HPDE6-E6E7 (cell line): Measurements from ENCODE around the gene TSPAN3.

Experiments used
- DNase-seq: peaks from one replicate; pipeline ENCODE4 v3.0.0; 2011; ENCODE audit warnings: missing footprints; ENCODE audit errors: extremely low spot score

TSPAN3 gene

DNA sequence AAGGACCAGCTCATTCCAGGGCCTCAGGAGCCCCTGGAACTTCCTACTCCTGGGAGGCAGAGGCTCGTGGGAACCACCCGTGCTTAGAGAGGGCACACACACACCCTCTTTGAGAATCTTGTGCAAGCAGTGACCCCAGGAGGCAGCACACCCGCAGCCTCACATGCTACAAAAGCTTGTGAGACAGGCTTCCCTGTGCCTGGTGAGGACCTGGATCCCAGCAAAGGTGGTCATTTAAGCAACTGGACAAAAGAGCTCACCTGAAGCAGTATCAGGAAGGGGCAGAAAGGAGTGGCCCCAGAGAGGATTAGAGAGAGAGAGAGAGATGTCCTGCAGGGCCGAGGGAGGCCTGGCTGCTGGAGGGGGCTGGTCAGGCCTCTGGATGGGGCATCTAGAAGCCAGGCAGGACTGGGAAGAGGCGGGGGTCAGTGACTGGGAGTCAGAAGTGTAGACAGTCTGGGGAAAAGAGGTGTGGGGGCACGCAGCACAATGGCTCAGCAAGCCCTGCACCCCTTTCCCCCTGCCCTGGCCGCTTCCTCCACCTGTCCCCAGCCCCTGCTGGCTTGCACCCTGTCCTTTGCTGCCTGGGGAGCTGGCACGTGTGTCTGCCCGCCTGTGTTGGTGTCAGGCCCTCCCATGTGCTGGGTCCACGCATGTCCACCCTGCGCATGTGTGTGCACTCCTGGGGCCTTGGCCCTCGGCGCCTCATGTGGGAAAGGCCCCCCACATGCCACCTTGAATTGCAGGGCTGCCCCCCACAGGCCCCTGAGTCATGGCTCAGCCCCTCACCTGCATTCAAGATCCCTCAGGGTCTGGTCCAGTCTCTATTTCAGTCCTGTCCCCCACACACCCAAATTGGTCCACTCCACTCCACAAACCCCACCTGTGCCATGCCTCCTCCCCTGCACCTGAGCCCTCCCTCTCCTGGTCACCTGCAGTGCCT lies 36.9 kb downstream of the TSPAN3 start:
- DNase-seq: no peak

DNA sequence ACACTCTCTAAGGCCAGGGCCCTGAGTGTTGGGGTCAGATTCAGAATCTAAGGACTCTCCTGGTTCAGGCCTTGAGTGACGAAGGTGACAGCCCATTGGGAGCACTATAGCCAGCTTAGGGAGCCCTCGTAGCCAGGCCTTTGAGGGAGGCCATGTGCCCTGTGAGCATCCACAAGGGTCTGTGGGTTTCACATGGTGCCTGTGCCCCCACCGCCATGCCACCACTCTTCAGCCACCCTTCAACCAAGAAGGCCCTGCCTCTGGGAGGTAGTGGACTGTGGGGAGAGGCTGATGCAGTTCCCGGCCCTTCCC lies 37.5 kb downstream of the TSPAN3 start:
- no peak for DNase-seq

DNA sequence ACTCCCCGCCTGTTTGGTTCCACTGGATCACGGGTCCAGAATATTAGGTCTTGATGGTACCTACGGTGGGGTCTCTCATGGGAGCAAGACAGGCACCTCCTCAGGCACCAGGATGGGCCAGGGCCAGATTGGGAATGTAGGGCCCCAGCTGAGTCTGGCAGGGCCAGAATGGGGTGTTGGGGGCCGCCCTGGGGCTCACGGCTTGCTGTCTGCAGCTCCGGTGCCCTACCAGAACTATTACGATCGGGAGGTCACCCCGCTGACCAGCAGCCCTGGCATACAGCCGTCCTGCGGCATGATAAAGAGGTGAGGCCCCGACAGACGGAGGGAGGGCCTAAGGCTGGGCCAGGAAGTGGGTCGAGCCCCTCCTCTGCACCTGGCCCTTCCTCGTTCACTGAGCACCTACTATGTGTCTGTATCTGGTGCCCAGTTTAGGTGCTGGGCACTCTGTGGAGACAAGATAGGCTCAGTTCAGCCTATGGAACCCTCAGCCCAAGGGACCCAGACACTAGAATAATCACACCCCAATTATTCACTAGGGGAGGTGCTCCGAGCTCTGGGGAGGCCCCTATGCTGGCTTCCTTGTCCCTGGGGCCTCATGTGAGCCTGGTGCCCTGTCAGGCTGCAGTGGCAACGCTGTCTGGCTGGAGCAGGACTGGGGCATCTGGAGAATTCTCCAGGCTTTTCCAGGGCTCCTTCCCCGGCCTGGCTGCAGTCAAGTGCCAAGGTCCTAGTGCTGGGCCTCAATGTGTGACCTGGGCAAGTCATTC lies 38.1 kb downstream of the TSPAN3 start:
- DNase-seq: no peak

DNA sequence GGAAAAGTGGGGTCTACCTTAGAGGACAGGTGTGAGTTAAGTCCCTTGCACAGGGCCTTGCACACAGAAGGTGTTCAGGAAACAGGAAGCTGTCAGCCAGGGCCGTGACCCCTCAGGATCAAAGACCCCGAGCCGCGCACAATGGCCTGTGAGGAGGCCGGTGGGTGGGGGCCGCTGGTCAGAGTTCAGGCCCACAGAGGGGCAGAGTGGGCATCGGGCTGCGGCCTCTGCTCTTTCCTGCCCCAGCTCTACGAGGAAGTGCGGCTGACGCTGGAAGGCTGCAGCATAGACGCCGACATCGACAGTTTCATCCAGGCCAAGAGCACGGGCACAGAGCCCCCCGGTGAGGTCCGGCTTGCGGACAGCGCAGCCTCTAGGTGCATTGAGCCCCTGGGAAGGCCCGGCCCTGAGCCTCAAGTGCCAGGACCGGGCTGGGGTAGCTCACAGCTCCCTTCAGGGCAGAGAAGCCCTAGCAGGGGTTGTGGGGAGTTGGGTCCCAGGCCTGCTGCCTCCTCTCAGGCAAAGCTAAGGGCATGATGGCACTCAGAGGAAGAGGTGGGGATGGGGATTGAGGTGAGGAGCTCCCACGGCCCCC lies 38.8 kb downstream of the TSPAN3 start:
- no peak for DNase-seq

DNA sequence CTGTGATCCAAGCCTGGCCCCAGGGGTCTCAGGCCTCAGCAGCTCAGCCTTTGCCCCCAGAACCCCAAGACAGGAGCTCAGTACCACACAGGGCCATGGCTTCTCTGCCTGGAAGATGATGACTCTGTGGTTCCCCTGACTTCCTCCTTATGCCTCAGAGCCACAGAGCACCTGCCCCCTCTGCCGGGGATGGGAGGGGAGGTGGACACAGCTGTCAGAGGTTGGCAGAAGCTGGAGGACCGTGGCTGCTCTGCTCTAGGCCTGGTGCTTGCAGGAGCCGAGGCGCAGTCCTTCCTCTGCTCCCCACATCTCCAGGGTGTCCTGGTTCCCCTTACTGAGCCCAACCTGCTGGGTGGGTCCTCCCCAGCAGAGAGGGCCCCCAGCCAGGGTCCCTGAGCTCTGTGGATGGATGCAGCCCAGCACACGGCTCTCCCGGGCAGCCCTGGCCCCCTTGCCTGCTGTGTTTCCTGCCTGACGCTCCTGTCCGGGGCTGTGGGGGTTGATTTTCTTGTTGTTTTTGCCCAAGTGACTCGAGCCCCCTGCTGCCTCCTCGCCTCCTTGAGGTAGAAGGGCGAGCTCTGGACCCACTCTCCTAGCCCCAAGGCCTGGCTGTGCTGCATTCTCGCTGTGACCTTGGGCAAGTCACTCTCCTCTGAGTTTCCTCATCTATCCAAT lies 39.4 kb downstream of the TSPAN3 start:
- DNase-seq: no peak

DNA sequence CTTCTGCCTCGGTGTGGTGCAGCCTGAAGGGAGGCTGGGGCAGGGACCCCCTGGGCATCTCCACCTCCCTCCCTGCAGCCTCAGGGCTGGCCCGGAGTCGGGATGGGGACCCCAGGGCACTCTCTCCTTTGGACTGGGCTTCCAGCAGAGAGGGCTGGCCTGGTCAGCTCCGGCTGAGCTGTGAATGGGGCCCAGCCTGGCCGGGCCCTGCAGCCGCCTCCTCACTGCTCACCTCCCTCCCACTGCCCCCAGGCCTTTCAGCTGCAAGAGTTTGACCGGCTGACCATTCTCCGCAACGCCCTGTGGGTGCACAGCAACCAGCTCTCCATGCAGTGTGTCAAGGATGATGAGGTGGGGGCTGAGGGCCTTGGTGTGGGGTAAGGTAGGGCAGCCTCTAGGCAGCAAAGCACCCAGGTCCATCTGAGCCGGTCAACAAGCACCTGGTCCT lies 40.0 kb downstream of the TSPAN3 start:
- no peak for DNase-seq

DNA sequence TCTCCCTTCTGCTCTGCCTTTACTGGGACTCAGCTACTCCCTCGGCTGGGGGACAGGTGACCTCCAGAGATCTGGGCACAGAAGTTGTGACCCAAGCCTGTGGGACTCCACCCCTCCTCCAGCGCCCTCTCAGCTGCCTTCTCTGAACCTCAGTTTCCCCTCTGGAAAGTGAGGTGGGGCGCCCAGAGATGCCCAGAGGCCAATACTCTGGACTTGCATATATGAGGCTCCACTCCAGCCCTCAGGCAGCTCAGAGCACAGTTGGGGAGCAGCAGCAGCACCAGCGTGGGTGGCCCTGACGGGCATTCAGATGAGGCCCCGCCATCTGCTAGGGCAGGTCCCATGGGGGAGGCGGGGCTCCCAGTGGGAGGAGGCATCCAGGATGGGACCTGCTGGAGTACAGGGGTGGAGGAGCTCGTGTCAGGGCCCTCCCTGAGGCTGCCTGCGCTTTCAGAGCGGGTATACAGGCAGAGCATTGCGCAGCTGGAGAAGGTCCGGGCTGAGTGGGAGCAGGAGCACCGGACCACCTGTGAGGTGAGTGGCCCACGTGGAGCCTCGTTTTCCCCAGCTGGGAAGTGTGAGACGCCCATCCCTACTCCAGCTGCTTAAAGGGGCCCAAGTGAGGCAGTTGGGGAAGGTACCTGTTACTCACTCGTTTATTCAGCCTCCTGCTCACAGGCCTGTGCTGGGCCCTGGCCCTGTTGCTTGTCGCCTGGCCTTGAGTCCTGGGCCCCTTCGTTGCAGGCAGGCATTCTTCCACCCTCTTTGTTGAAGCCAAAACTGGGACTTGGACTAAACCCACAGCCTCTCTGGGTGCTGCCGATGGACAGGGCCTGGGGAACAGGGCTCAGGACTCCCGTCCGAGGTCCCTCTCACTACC lies 40.6 kb downstream of the TSPAN3 start:
- no peak for DNase-seq

DNA sequence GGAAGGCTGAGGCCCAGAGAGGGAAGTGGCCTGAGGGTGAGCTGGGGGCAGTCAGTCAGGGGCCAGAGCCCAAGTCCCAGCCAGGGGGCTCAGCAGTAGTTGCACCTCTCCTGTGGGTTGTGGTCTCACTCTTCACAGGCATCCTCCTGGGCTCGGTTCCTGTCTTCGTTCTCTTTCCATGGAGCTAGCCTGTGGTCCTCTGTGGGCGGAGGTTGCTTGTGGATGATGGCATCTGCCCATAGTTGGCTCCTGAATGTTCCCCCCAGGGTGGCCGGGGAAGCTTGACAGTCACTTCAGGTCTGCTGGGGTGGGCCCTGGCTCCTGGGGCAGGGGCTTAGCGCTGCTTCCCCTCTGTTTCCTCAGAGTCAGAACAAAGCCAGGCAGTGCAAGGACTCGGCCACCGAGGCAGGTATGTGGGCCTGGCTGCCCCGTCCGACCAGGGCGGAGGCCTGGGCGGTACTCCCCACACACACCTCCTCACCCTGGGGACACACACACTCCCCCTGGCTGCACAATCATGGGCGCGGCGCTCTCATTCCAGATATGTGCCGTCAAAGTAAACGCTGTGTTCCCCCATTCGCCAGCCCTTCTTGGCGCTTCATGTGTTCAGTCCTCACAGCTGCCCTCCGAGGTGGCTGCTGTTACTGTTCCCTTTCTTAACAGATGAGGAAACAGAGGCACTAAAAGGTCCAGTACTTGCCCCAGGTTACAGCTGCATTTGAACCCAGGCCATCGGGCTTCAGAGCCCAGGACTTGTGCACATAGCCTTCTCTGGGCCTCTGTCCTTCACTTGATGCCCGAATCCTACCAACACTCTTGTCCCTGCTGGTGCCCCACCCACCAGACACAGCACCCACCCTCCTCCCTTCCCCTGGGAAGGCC lies 41.5 kb downstream of the TSPAN3 start:
- no peak for DNase-seq

DNA sequence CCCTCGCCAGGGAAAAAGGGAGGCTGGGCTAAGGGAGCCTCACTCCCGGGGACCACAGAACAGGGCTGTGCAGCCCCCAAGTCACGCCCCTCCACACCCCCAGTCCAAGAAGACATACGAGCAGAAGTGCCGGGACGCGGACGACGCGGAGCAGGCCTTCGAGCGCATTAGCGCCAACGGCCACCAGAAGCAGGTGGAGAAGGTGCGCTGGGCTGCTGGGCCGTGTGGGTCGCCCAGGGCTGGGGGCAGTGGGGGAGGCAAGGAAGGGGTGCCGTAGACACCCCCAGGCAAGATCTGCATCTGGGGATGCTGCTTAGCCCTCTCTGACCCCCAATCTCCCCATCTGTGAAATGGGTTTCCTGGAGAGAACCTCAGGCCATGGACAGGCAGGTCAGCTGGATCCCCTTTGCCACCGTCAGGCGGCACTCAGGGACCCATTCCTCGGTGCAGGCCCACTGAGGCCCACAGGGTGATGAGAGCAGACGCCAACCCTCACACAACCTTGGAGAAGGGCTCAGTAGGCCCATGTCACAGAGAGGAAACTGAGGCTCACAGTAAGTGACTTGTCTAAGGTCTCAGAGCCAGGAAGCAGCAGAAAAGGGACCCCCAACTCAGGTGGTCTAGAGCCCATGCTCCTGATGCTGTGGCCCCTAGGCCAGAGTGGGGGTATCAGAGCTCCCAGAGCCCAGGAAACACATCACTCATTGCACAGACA lies 42.3 kb downstream of the TSPAN3 start:
- DNase-seq: no peak

DNA sequence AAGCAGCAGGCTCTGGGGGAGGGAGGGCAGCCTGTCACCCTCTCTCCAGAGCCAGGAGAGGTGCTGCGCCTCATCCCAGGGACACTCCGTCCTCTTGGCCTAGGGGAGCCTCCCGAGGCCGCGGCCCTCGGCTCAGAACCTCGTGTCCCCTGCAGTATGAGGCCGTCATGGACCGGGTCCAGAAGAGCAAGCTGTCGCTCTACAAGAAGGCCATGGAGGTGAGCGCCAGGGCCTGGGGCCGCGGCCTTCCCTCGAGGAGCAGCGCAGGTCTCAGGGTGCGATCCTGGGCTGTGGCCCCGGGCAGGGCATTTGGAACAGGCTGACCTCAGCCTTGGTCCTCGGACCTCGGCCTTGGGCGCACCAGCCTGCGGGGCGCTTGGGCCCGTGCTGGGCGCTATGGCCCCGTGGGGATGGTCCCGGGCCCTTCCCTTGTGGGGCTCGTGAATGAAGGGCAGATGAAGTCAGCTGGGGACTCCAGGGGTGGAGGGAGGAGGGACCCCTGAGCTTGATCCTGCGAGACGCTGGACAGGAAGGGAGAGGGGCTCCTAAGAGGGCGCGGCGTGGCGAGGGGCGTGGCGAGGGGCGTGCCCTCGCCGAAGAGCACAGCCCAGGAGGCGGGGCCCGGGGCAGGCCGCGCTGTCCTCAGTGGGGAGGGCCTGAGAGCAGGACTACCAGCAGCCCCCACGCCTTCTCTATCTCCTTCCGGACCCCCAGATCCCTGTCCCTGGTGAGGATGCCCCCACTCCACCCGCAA lies 43.0 kb downstream of the TSPAN3 start:
- DNase-seq: no peak

DNA sequence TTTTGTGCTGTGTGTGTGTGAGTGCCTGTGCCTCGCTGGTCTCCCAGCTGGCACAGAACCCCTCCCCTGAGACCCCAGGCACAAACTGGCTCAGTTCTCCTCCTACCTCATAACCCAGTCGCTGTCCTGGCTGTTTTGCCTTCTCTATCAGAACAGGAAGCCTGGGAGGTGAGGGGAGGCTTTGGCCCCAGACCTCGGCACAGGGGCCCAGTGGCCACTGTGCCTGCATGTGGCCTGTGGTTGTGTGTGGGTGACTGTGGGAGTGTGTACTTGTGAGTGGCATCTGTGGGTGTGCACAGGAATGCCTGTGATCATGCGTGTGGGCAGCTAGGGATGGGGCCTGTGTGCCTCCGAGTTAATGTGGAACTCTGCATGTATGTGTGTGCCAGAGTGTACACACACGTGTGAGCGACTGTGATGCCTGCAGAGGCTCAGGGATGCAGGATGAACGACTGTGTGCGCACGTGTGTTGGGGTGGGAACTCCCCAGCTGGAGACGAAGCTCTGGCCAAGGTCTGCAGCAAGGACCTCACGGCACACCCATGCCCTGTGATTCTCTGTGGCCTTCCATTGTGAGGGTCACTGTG lies 43.7 kb downstream of the TSPAN3 start:
- DNase-seq: no peak

DNA sequence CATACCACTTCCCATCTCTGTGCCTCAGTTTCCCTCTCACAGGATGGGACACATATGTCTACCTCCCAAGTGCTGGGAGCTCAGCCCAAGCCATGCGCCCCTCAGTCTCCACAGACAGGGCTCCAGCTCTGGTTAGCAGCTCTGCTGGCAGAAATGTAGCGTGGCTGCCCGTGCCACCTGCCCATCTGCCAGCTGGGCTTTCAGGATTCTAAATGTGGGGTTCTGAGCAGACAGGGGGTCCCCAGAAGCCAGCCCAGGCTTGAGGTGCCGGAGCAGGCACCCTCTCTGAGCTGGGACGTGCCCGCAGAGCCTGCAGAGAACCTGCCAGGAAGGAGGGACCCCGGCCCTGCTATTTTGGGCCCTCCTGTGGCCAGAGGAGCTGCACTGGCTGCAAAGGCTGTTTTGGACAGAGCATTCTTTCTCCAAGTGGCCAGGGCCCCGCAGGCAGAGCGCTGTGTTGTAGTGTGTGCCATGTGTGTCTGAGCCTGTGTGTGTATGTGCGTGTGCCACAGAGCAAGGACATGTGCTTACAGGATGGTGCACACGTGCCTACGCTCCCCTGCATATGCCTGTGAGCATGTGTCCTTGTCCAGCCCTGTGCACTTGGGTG lies 44.3 kb downstream of the TSPAN3 start:
- DNase-seq: no peak

DNA sequence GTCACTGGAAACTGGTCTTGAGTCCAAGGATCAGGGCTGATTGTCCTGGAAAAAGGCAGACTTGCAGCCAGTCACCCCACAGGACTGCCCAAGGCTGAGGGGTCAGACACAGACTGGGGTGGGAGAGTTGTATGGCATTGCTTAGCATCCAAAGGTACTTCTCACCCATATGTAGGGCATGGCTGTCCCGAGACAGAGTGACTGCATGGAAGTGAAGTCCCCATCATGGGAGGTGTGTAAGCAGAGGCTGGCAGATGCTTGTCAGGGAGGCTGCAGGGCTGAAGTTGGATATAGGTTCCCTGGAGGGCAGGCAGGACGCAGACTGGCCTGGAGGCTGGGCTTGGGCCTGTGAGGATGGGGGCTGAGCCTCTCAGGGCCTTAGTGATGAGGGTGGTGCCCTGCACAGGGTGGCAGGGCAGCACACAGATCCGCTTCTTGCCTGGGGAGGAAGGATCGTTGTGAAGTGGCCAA lies 44.9 kb downstream of the TSPAN3 start:
- DNase-seq: no peak

DNA sequence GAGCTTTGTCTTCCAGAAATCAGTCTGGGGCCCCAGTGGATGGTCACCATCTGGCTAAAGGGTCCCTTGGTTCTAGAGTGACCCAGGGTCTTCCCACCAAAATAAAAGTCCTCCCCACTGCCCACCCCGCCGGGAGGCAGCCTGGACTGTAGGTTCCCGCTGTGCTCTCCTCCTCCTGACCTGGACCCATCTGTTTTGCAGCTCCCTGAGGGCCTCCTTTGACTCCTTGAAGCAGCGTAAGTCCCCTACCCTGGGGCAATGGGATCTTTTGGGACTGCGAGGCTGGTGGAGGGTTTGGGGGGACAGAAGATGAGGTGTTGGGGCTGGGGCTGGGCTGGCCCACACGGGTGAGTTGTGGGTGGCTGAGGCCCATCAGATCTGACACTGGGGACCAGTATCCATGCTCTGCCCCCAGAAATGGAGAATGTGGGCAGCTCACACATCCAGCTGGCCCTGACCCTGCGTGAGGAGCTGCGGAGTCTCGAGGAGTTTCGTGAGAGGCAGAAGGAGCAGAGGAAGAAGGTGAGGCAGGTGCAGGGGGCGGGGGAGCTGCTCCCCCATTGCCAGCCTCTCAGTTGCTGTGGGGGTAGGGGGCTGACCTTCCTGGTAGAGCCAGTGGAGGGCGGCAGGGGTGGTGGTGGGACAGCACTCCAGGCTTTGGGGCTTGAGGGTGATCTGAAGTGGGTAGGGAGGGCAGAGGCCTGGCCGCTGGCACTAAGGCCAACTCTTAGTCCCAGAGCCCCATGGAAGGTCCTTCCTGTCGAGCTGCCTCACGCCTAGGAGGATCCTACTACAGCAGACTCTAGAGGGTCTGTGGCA lies 45.6 kb downstream of the TSPAN3 start:
- DNase-seq: no peak

DNA sequence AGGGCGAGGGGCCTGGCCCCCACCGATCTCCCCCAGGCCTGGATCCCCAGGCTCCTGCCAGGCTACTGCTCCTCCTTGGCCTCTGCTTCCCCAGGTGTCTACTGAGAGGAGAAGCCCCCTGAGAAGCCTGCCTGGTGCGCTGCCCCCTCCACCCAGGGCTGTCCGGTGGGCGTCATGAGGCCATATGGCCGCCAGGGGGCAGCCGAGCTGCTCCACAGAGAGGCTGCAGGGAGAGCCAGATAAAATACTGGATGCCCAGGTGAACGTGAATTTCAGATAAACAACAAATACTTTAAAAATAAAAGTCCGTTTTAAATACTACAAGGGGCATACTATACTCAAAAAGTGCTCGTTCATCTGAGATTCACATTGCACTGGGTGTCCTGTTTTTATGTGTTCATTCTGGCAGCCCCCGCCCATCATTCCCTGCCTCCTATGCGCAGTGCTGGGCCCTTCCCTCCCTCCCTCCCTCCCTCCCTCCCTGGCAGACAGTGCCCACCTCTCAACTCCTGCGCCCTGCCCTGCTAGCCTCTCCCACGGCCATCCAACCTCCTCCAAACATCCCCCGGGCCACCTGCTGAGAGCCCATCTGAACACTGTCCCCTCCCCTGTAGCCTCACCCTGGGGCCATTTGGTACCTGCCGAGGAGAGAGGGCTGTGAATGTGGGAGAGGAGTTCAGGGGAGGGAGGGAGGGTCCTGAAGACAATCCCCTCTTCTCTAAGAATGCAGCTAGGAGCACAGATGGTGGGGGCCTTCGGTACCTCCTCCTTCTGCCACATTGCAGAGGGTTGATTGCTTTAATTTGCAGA lies 46.4 kb downstream of the TSPAN3 start:
- DNase-seq: peak; percentile 63
